Measurements from ENCODE around the gene GOPC.

The GOPC gene

DNA sequence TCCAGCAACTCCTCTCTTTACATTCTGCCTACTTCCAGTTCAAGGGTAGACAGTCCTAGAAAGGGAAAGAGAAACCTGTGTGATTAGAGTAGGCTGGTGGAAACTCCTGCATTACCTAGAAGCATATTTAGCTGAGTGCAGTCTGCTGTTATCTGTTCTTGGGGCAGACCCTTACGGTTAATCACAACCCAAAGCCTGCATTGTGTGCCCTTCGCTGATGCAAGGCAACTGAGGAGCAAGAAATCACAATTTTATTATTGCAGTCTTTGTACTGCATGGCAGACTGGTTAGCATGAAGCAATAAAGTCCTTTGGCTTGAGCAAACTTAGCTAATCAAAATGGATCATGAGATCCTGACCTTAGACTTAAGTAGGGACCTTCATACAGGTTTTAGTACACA lies 1.5 kb upstream of the GOPC start:
- no peaks in the 10 kb centered on the region for H3K9me2 ChIP-seq (replicated peaks; ENCODE audit: insufficient read depth, low read length)
- peak overlapping the region; percentile 90; the same call in 1 of the 2 replicates for H3K9ac ChIP-seq (ENCODE audit: low read length)
- no peak overlapping the region for H2AFZ ChIP-seq (ENCODE audit: low read length)
- peak; percentile 37 for DNase-seq
- H4K20me1 ChIP-seq (ENCODE audit: insufficient read depth, low read length): no peaks in the 10 kb centered on the region
- peaks cover 31% of the 10 kb centered on the region for H3K4me1 ChIP-seq (ENCODE audit: low read length)
- H3K36me3 ChIP-seq (replicated peaks; ENCODE audit: insufficient read depth, low read length): no peaks in the 10 kb centered on the region
- peak overlapping the region; percentile 90 for H3K4me2 ChIP-seq (ENCODE audit: low read depth, low read length)
- no peaks in the 10 kb centered on the region for H3K27me3 ChIP-seq (replicated peaks; ENCODE audit: insufficient read depth, low read length)
- no peaks in the 10 kb centered on the region for H3K9me3 ChIP-seq (replicated peaks; ENCODE audit: insufficient read depth, low read length)
- peak overlapping the region; percentile 28; the same call in 1 of the 2 replicates for H3K27ac ChIP-seq (ENCODE audit: low read length)
- no peak for TF ChIP-seq EZH2 (optimal IDR thresholded peaks at IDR 0.05; ENCODE audit: low read depth, low read length)
- no peak for TF ChIP-seq EZH2phosphoT487 (IDR thresholded peaks at IDR 0.05; ENCODE audit: low read length)
- TF ChIP-seq, protein P1, sequence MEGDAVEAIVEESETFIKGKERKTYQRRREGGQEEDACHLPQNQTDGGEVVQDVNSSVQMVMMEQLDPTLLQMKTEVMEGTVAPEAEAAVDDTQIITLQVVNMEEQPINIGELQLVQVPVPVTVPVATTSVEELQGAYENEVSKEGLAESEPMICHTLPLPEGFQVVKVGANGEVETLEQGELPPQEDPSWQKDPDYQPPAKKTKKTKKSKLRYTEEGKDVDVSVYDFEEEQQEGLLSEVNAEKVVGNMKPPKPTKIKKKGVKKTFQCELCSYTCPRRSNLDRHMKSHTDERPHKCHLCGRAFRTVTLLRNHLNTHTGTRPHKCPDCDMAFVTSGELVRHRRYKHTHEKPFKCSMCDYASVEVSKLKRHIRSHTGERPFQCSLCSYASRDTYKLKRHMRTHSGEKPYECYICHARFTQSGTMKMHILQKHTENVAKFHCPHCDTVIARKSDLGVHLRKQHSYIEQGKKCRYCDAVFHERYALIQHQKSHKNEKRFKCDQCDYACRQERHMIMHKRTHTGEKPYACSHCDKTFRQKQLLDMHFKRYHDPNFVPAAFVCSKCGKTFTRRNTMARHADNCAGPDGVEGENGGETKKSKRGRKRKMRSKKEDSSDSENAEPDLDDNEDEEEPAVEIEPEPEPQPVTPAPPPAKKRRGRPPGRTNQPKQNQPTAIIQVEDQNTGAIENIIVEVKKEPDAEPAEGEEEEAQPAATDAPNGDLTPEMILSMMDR (IDR thresholded peaks at IDR 0.05; ENCODE audit: low read length): no peak
- H3K4me3 ChIP-seq (ENCODE audit: low read length): peak overlapping the region; percentile 96; the same call in 1 of the 2 replicates
- peaks cover 11% of the 10 kb centered on the region for H3F3A ChIP-seq (ENCODE audit: insufficient read depth, low read length)
- H3K79me2 ChIP-seq (ENCODE audit: low read length): peaks cover 33% of the 10 kb centered on the region

DNA sequence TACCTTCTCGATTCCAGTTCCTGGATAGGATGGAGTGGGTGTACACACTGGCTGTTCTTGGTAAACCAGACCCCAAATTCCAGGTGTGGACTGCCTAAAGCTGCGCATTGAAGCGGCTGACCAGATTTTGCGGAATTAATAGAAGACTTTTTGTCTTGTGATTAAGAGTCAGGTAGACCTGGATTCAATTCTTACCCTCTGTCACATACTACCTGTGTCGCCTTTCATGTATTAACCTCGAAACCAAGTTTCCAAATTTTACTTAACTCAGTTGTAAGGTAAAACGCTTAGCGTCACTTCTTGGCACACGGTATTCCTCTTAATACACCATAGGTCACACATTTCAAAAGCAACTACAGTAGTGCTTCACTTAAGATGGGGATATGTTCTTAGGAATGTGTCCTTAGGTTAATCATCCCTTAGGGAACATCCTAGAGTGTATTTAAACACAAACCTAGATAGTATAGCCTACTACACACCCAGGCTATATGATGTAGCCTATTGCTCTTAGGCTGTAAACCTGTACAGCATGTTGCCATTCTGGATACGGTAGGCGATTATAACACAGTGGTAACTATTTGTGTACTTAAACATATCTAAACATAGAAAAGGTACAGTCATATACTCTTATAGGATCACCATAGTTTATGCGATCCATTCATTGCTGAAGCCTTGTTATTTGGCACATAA lies 733 bp upstream of the GOPC start:
- TF ChIP-seq EZH2 (optimal IDR thresholded peaks at IDR 0.05; ENCODE audit: low read depth, low read length) (no peak), EZH2phosphoT487 (IDR thresholded peaks at IDR 0.05; ENCODE audit: low read length) (no peak)
- TF ChIP-seq, protein P1 (IDR thresholded peaks at IDR 0.05; ENCODE audit: low read length): no peak
- peaks cover 10% of the 10 kb centered on the region for H3F3A ChIP-seq (ENCODE audit: insufficient read depth, low read length)
- peaks cover 28% of the 10 kb centered on the region for H3K4me1 ChIP-seq (ENCODE audit: low read length)
- H2AFZ ChIP-seq (ENCODE audit: low read length): peak overlapping the region; percentile 91
- no peaks in the 10 kb centered on the region for H3K9me2 ChIP-seq (replicated peaks; ENCODE audit: insufficient read depth, low read length)
- H3K27me3 ChIP-seq (replicated peaks; ENCODE audit: insufficient read depth, low read length): no peaks in the 10 kb centered on the region
- DNase-seq: no peak
- H4K20me1 ChIP-seq (ENCODE audit: insufficient read depth, low read length): no peaks in the 10 kb centered on the region
- peak overlapping the region; percentile 90 for H3K4me2 ChIP-seq (ENCODE audit: low read depth, low read length)
- H3K27ac ChIP-seq (ENCODE audit: low read length): peak overlapping the region; percentile 86; the same call in 1 of the 2 replicates
- H3K36me3 ChIP-seq (replicated peaks; ENCODE audit: insufficient read depth, low read length): no peaks in the 10 kb centered on the region
- peak overlapping the region; percentile 96 for H3K4me3 ChIP-seq (ENCODE audit: low read length)
- peaks cover 41% of the 10 kb centered on the region for H3K79me2 ChIP-seq (ENCODE audit: low read length)
- no peaks in the 10 kb centered on the region for H3K9me3 ChIP-seq (replicated peaks; ENCODE audit: insufficient read depth, low read length)
- H3K9ac ChIP-seq (ENCODE audit: low read length): peak overlapping the region; percentile 90

DNA sequence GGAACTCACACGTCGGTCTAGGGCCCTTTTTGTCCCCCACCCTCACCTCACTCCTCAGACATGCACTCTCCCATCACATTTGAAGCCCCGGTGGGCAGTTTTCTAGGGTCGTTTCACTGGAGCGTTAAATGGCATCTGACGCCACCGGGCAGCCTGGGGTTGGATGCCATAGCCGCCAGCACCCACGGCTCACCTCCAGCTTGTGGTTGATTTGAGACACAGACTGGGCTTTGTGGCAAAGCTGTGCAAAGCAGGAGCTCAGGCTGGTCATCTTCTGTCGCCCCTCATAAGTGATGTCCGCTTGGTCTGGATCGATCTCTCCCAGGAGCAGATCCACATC lies 530 bp downstream of the GOPC start:
- peak overlapping the region; percentile 86; the same call in 1 of the 2 replicates for H3K27ac ChIP-seq (ENCODE audit: low read length)
- H3K4me2 ChIP-seq (ENCODE audit: low read depth, low read length): peak overlapping the region; percentile 80
- peak; percentile 48 for DNase-seq
- no peaks in the 10 kb centered on the region for H3K36me3 ChIP-seq (replicated peaks; ENCODE audit: insufficient read depth, low read length)
- H3K27me3 ChIP-seq (replicated peaks; ENCODE audit: insufficient read depth, low read length): no peaks in the 10 kb centered on the region
- H3K9me3 ChIP-seq (replicated peaks; ENCODE audit: insufficient read depth, low read length): no peaks in the 10 kb centered on the region
- peaks cover 4% of the 10 kb centered on the region; the same call in 1 of the 2 replicates for H3F3A ChIP-seq (ENCODE audit: insufficient read depth, low read length)
- H4K20me1 ChIP-seq (ENCODE audit: insufficient read depth, low read length): no peaks in the 10 kb centered on the region
- H3K4me1 ChIP-seq (ENCODE audit: low read length): peaks cover 24% of the 10 kb centered on the region
- H3K9me2 ChIP-seq (replicated peaks; ENCODE audit: insufficient read depth, low read length): no peaks in the 10 kb centered on the region
- peaks cover 51% of the 10 kb centered on the region for H3K79me2 ChIP-seq (ENCODE audit: low read length)
- peak overlapping the region; percentile 66 for H2AFZ ChIP-seq (ENCODE audit: low read length)
- peak overlapping the region; percentile 96 for H3K4me3 ChIP-seq (ENCODE audit: low read length)
- TF ChIP-seq EZH2 (optimal IDR thresholded peaks at IDR 0.05; ENCODE audit: low read depth, low read length) (no peak), EZH2phosphoT487 (IDR thresholded peaks at IDR 0.05; ENCODE audit: low read length) (no peak)
- TF ChIP-seq, protein P1 (IDR thresholded peaks at IDR 0.05; ENCODE audit: low read length): no peak
- H3K9ac ChIP-seq (ENCODE audit: low read length): peak overlapping the region; percentile 90

All from MM.1S (cell line).